GOT3 (cell line): ENCODE data around the gene ATXN7L1.
"Not testable (repeated sequence)": the region's sequence is repeated elsewhere in the genome, so short reads cannot be mapped to it uniquely, and the experiment has no call there.

ENCODE experiments used
- DNase-seq: peaks from one replicate; lab custom pipeline; 2025; ENCODE audit warnings: mixed read lengths; lab: John Stamatoyannopoulos, UW

Gene ATXN7L1

DNA sequence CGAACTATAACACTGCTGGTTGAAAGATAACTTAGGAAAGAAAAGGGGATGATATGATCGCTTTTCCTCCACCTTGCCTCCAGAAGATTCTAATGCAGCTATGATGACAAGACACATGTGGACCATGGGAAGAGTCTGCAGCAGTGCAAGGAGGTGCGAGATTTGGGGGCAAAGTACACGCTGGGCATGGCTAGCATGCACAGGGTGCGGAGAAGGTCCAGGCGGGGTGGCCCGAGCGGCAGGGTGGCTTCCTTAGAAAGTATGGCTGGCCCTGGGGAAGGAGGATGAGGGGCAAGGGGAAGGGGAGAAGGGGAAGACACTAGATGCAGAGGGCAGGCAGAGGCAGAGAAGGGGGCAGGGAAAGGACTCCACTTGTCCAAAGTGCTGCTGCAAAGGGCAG is 15.6 kb downstream of the ATXN7L1 start:
- DNase-seq, result no peak

DNA sequence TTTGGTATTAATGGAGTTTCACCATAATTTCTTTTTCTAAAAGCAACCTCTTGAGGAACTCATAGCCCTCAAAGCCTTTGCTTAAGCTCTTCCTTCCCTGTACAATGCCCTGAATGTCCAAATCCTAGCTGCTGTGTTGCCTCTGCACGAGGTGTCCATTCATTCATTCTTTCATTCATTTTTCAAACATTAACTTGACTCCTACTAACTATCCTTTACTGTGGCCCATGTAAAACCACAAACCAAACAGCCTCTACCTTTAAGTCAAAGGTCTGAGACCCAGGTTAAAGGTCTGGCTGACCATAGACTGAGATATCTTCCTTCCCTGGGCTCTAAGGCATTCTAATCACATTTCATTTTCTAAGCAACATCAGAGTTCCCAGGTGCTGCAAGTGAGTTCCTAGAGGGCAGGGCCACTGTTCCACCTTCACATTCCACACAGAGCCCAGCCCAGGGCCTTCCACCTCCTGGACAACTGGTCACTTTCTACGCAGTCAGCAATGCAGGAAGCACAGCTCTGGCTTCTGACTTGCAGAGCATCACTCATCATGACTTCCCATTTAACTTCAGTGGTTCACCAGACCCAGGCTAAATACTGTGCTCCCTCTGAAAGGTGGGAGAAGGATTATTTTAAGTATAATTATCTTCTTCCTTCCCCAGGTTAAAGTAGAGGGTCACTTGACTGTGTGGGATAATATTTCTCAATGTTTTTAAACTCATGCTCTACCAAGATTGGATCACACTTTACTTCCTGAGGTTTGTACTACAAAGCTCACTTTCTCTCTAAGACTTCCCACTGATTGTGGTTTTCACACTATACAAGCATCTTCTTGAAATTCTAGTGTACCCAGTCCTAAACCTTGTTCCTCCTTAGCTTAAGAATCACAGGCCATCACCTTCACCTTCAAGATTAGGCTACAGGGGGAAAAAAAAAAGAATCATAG is 19.1 kb downstream of the ATXN7L1 start:
- no peak for DNase-seq

DNA sequence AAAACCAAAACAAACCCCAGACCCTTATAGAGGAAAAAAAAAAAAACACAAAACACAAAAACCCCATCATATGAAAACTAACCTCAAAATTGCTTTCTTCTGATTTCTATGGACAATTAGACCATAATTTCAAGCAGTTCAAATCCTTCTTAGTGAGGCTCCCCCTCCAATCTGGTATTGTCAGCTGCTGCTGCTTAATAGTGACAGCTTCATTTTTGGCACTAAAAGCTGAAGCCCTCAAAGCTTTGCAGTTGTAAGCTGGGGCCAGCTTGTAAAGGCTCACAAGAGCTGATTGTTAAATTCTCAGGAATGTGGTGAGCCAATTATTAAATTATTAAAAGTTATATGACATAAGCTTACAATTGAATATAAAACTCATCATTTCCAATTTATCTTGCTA is 21.9 kb downstream of the ATXN7L1 start:
- DNase-seq, result no peak

DNA sequence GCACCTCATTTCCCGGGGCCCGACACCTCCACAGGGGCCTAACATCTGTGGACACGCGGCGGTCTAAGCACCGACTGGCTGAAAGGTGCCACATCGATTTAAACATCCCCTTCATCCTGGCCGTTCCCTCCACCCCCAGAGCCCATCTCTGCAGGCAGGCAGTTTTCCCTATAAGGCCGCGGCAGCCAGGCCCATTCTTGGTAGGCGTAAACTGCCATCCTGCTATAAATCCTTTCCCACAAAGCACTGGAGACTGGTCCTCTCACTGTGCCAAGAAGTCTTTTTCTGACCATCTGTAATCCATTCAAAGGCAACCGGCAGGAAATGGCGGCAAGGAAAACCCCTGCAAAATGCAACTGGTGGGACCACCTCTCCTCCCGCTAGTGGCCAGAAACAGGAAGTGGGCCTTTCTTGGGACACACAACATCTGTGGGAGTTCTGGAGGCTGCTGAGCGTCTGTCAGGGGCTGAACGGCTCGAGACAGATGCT is 22.4 kb downstream of the ATXN7L1 start:
- DNase-seq, result no peak

DNA sequence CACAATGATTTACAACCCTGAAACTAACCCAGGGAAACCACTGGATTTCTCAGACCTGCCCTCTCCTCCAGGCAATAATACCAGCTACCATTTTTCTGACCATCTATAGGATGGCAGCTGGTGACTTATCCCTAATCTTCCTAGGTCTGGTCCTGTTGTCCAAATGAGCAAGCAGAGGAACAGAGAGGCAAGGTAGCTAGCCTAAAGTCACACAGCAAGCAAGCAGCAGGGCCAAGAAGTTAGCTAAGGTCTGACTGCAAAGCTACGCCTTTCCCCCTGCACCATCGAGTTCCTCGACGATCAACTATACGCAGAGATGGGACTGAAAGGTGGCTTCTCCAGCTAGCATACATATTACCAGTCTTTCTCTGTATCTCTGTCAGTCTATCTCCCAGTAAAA is 25.3 kb downstream of the ATXN7L1 start:
- DNase-seq, result no peak

DNA sequence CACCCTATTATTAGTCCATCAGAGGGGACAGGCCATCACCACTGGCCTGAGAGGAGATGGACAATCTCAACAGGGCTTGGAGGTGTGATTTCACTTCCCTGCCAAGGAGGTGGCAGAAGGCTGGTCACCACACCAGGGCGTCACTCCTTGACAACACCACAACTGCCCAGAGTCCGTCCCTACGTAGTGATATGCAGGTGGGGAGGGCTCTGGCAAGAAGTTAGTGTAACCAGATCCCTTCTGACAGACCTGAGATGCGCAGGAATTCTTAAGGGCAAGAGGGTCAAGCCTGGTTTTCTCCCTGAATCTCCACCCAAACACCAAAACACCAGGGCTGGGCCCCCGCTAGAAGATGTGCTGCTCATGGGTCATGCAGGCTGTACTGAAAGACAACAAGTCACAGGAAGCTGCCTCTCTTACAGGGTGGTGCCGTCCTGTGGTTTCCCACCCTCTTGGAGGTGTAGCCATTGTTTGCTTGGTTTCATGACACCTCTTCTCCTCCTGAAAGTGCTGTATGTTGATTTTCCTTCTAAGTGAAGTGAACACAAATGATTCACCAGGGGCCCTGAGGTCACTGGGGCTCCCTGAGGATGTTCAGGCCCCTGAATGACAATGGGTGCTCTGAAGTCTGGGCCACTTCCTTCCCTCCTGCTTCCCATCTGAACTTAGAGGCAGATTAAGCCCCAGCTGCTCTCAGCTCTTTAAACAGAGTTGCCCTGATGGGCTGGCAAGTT is 27.1 kb downstream of the ATXN7L1 start:
- DNase-seq, result no peak

DNA sequence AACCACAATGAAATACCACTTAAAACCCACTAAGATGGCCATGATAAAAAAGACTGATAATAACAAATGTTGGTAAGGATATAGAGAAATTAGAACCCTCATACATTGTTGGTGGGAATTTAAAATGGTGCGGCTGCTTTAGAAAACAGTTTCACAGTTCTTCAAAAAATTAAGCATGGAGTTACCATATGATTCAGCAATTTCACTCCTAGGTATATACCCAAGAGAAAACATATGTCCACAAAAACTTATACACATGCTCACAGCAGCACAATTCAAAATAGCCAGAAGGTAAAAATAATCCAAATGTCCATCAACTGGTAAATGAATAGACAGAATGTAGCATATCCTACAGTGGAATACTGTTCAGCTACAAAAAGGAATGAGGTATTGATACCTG is 30.0 kb downstream of the ATXN7L1 start:
- DNase-seq, result no peak

DNA sequence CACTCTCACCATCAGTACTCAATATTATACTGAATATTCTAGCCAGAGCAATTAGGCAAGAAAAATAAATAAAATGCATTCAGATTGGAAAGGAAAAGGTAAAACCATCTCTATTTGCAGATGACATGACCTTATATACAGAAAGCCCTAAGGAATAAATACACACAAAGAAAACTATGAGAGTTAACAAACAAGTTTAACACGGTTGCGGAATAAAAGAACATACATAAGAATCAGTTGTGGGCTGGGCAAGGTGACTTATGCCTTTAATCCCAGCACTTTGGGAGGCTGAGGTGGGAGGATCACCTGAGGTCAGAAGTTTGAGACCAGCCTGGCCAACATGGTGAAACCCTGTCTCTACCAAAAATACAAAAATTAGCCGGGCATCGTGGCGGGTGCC is 31.7 kb downstream of the ATXN7L1 start:
- not testable (repeated sequence) for DNase-seq

DNA sequence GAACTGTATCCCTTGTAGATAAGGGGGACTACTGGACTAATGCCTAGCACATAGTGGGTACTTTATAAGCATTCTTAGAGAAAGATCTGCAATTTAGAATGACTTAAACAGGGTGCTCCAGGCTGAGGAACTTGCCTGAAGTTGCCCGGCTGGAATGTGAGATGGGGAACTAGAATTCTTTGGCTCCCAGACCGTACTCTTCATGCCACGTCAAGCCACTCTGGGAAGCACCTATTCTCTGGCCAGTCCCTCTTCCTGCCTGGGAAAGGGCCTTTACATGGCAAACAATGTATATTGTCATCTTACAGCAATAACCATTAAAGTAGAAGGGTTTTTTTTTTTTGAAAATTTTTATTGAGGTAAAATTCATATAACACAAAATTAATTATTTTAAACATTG is 34.5 kb downstream of the ATXN7L1 start:
- DNase-seq, result no peak

DNA sequence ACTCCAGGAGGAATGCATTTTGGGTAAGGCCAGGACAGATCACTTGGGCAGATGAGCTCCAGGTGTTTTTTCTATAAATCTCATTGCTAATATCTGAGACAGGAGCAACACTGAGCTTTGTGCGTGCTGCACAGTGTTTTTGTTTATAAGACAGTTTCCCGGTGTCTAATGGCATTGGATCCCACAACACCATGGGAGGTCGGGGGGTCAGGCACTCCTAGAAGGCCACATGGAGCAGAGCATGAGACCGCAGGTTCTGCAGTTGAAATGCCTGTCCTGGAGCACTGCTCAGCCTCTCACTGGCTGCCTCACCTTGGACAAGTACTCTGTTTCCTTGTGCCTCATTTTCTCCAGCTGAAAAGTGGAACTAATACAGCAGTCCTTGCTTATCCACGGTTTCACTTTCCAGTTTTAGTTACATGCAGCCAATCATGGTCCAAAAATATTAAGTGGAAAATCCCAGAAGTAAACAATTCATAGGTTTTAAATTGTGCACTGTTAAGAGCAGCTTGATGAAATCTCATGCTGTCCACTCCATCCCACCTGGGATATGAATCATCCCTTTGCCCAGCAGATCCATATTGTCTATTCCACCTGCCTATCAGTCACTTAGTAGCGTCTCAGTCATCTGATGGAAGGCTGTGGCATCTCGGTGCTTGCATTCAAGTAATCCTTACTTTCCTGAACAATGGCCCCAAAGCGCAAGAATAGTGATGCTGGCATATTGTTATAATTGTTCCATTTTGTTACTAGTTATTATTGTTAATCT is 35.2 kb downstream of the ATXN7L1 start:
- DNase-seq, result no peak

DNA sequence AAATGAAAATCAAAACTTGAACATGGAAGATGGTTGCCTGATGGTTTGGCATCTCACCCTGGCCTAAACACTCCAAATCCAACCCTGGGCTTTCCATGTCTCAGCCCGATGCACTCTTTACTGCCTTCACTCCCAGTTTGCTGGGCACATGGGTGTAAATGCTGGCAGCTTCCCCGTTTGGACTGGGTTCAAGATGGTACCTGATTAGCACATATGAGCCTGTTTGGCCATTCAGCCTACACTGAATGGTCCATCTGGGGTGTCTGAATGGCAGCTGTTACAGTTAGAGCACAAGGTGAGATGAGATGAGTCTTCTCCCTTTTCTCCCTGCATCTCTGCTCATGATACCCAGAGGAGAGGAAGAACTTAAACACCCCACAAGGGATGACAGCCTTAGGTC is 37.1 kb downstream of the ATXN7L1 start:
- DNase-seq, result no peak

DNA sequence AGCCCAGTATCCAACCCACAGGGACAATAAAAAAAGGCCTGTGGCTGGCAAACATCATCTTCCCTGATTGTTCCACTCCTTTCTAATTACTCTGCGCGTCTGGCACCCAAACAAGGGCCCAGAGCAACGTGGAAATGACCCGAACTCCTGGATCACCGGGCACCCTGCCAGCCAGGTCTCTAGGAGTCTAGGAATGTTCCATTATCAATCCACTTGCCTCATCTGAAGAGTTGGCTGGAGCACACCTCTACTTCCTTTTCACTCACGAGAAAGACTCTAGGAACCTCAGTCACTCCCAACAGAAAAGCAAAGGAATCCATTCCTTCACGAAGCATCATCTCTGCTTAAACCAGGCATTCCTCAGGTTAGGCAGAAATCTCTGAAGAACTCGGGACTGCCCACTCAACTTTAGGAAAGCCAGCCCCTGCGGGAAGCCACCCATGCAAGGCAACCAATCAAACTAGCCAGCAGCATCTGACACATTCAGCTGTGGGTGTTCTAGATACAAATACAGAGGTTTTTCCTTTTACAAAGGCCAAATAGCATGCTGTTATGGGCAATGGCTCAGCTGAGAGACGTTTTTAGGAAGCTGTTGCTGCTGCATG is 37.7 kb downstream of the ATXN7L1 start:
- no peak for DNase-seq

DNA sequence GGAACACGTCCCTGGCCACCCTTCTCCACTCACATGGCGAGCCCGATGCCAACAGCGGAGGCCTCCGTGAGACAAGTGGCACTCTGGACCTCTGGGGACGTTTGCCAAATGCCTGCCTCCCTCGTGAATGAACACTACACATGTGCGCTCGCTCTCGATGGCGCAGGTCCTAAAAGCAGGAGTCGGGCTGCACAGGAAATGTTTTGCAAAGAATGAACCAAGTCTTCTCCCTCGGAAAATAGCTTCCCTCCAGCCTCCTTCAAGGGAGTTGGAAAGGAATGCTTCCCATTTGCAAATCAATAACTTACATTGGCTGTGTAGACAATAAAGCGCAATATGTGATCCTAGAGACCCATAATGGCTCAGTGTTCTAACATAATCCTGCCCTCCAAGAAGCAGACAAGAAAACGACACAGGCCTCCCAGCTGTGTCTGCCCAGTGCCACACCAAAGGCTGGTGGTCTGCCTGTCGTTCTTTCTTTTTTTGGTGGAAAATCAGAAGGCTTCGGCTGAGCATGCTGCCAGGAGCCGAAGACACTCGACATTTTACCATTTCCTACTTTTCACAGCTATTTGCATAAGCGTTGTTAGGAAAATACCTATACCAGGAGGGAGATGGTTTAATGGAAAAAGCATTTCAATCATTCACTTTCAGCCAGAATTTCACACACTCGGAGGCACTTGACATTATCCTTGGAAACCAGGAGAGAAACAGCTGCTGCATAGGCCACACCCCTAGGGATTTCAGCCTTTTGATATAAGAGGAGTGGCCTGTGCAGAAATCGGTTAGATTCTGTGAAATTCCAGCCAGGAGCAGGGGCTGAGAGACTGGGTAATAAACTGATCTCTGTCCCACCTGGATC is 38.4 kb downstream of the ATXN7L1 start:
- DNase-seq, result no peak

DNA sequence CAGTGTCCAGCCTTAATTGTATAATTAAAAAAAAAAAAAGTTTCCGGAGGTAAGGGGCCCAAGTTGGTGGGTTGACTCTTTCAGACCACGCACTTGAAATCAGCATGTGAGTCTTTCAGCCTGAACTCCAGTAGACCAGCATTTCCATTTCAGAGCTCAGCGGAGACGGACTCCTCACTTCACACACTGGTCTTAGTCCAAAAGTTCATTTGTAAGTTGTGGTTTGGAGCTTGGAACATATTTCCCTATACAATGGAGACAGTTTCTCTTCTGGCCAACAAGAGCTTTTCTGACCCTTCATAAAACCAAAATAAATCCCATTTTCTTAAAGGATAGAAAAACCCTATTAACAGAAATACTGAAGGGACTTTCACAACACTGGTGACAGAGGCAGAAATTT is 41.0 kb downstream of the ATXN7L1 start:
- DNase-seq, result no peak

DNA sequence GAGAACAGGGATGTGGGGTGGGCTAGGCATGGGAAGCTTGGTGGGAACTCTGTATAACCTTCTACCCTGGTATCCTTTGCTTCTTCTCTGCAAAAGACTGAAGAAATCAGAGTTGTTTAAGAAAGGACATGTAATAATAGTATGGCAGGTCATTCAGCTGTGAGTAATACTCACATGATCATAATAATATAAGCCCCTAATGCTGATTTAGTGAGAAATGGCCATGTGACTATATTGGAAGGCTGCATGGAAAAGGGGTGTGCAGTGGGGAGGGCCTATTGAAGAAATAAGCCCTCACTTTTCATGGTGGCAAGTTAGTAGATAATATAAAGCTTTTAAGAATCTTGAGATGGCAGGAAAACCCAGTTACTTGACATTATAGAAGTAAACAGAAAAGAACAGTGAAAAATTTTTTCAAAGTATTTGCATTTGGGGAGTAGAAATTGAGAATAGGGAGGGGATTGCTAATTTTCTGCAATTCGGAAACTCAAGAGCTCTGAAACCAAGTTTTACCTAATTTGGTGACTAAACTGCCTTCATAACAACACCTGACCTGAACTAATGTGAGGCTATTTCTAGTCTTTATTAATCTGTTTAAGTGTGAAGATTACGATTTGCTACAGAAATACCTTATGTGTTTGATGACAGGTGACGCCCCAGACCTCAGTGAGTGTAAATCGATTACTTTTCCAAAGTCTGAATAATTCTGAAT is 44.4 kb downstream of the ATXN7L1 start:
- no peak for DNase-seq

DNA sequence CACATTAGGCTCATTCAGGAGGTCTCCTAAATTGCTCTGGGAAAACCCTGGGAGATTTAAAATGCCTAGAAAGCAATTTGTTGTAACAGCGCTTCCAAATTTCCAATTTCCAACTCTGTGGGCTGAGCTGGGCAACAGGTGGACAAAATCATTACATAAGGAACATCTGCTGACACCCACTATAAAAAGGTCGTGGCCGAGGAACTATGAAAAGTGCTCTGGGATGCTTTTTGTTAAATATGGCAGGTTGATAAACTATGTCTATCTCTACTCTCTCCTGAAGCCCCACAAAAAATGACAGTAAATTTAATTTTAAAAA is 45.1 kb downstream of the ATXN7L1 start:
- no peak for DNase-seq

DNA sequence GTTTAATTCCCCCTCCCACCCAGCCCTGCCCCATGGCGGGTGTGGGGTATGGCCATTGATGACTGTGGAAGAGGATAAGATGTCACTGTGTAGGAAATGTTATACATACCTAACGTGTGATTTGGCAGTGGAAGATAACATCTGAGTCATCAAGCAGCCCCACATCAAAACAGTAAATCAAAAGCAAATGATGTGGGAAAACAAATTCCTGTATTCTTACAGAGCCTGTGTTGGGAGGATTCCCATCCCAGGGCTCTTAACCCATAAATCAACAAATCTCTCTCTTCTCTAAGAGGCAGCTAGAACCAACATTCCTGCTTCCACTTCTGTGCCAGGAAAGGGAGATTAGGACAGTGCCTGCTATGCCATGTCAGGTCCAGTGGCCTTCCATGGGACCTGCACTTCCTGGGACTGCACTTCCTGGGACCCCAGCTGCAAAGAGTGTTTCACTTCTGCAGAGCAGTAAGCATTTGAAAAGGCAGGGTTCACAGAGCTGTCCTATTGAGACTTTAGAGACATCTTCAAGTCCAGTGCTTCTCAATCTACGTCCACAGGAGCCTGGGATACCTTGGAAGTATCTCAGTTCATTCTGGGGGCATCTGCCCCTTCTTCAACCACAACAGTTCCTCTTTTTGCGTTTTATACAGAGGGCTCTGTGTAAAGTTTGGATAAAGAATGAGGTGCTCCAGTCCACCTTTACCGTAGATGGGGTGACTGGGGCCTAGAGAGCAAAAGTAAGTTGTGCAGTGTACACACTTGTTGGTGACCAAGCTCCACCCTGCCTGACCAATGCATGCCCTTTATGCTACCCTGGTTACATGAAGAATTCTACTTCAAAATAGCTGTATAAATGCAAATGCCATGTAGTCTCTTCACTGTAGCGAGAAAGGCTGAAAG is 45.7 kb downstream of the ATXN7L1 start:
- no peak for DNase-seq

DNA sequence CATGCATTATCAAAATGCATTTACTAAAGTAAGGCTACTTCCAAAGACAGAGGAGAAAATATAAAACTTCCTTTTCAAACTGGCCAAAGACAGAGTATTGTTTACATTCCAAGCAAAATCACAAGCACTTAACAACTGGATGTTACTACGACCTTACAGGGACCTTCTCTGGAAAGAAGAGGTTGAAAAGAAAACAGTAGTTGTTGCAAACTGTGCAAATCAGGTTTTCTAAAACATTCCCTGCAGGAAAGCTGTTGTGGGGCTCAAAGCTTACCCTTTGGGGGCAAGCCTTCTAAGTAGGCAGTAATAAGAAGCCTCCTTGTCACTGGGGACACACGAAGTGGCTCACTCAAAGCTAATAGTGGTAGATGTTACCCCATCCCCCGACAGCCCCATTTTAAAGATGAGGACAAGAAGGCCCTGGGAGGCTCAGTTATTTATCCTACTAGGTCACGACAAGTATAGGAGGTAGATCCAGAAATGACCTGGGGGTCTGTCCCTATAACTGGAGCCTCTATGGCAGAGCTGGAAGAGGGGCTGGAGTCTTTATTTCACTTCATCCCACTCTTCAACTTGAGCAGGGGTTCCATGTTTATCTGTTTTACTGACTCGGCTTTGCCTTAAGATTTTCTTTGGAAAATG is 46.6 kb downstream of the ATXN7L1 start:
- DNase-seq, result no peak

DNA sequence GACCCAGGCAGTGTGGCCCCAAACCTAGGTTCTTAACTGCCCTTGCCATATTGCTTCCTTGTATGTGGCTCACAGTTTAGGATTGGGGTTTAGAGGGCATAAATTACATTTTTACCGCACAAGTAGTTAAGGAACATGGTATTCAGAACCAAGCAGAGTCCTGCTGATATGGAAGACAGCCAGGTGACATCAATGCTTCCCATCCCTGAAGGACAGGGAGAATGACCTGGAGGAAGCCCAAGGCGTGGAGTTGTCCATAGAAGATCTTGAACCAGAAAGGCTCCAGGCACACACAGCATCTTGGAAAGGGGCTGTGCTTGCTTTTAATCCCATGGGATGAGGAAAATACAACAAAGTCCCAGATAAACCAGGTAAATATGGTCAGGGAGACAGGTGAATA is 48.3 kb downstream of the ATXN7L1 start:
- no peak for DNase-seq
